GM12874 (cell line): ENCODE measurements around the gene ABCA6.

Experiments used
- TF ChIP-seq, protein P1 (sequence below): IDR thresholded peaks from 2 replicates; pipeline ENCODE4 v1.5.1; 2011; ENCODE audit warnings: low read depth, mild to moderate bottlenecking, control low read depth, low read length, moderate library complexity; ENCODE audit not compliant: insufficient read depth

The ABCA6 gene

GRCh38 chr17:69059458-69060175, 82.1 kb downstream of the ABCA6 start:
- TF ChIP-seq, protein P1, sequence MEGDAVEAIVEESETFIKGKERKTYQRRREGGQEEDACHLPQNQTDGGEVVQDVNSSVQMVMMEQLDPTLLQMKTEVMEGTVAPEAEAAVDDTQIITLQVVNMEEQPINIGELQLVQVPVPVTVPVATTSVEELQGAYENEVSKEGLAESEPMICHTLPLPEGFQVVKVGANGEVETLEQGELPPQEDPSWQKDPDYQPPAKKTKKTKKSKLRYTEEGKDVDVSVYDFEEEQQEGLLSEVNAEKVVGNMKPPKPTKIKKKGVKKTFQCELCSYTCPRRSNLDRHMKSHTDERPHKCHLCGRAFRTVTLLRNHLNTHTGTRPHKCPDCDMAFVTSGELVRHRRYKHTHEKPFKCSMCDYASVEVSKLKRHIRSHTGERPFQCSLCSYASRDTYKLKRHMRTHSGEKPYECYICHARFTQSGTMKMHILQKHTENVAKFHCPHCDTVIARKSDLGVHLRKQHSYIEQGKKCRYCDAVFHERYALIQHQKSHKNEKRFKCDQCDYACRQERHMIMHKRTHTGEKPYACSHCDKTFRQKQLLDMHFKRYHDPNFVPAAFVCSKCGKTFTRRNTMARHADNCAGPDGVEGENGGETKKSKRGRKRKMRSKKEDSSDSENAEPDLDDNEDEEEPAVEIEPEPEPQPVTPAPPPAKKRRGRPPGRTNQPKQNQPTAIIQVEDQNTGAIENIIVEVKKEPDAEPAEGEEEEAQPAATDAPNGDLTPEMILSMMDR: no peak

- TF ChIP-seq, protein P1: no peak
These were observed 83.5 kb downstream of the ABCA6 start for GRCh38 chr17:69058165-69058564.

GRCh38 chr17:69057280-69057679, 84.4 kb downstream of the ABCA6 start:
- TF ChIP-seq, protein P1: no peak

DNA sequence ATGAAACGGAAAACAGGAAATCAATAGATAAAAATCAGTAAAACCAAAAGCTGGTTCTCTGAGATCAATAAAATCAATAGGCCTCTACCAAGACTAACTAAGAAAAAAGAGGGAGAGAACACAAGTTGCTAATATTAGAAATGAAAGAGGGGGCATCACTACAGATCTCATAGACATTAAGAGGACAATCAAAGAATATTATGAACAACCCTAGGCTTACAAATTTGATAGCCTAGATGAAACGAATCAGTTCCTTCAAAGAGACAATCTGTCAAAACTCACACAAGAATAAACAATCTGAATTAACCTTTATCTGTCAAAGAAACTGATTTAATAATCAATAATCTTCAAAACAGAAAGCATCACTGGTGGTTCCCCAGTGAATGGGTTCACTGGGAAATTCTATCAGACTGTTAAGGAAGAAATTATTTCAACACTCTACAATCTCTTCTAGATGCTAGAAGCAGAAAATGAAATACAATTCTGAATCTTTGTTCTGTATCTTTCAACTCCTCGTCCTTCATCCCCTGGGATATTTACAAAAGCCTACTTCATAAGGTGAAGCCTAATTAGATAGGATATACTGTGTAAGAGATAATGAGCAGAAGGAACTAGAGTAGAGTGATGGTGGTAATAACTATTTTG, 85.4 kb downstream of the ABCA6 start:
- TF ChIP-seq, protein P1: no peak

DNA sequence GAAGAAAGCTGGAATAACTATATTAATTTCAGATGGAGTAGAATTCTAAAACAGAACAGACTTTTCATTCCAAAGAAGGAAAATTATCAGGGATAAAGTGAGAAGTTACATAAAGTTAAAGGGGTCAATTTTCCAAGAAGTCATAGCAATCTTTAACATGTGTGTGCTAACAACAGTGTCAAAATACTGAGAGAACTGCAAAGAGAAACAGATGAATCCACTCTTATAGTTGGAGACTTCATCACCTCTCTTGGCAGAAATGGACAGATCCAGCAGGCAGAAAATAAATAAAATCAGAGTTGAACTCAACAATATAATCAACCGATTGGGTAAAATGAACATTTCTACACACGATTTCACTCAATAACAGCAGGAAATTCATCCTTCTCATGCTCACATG, 86.4 kb downstream of the ABCA6 start:
- TF ChIP-seq, protein P1: no peak

DNA sequence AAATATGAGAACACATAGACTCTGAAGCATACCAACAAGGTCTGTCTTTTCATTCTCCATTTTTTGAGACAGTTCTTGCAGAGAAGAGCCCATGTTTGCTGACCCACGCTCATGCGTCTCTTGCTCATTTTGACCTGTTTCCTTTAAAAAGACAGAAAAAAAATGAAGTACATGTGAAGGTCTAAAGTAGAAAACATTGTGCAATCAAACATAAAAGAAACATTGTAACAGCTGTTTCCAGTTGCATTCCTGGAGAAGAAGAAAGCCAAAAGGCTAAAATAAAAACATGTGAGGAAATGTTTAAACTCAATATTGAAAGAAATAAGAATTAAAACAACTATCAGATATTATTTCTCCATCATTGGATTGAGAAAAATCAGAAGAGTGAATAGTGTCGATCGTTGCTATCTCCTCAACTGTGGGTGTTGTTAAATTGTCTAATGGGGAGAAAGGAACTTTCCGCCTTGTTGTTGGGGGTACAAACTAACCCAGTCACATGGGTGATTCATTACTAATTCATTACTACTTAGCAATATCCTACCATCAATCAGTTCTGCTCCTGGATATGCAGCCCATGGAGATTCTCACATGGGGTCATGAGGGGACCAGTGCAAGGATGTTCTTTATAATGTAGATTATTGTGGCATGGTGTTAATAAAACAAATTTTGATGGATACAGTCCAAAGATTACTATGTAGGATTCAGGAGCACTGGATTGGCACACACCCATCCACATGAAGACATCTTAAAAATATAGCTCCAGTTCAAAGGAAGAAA, 90.5 kb downstream of the ABCA6 start:
- TF ChIP-seq, protein P1: no peak

GRCh38 chr17:69048634-69049033, 93.1 kb downstream of the ABCA6 start:
- TF ChIP-seq, protein P1: no peak
